B cell (primary cell): ENCODE results near the gene AMIGO2.

Experiments used
- CTCF ChIP-seq: fragments of 200-600 bp; IDR thresholded peaks from one replicate; pipeline ENCODE4 v1.8.0; 2022; ENCODE audit warnings: antibody characterized with exemption, mild to moderate bottlenecking
- EZH2 ChIP-seq: IDR thresholded peaks from 2 replicates; pipeline ENCODE4 v1.6.1; 2012; ENCODE audit warnings: borderline replicate concordance, low read depth, mild to moderate bottlenecking, moderate library complexity, low read length; ENCODE audit not compliant: insufficient read depth, poor library complexity, severe bottlenecking

GRCh38 chr12:47079468-47079980 is at the start of gene AMIGO2, which contains the start of gene PCED1B:
- TF ChIP-seq CTCF: no peak
- TF ChIP-seq EZH2: no peak
